Left ventricle myocardium inferior (tissue), 1 donor: ENCODE data around the gene TMTC1. TPM values are rescaled to one million over a fixed set of nuclear protein-coding genes. Genes with fewer than 3 reads are reported as not detected.

ENCODE experiments used
- DNase-seq: peaks from one replicate; pipeline ENCODE4 v3.0.0-alpha.2; 2020
- H3K27ac ChIP-seq: fragments of 200-600 bp; replicated peaks from 2 replicates; pipeline ENCODE4 v1.8.0; 2021
- H3K27me3 ChIP-seq: fragments of 200-600 bp; 2 replicates; pipeline ENCODE4 v1.8.0; 2021; ENCODE audit warnings: low read depth
- H3K36me3 ChIP-seq: fragments of 200-600 bp; 2 replicates; pipeline ENCODE4 v1.8.0; 2021
- H3K4me1 ChIP-seq: fragments of 200-600 bp; 2 replicates; pipeline ENCODE4 v1.8.0; 2021
- H3K4me3 ChIP-seq: fragments of 200-600 bp; 2 replicates; pipeline ENCODE4 v1.8.0; 2021; ENCODE audit warnings: mild to moderate bottlenecking, moderate library complexity
- H3K9me3 ChIP-seq: fragments of 200-600 bp; replicated peaks from 2 replicates; pipeline ENCODE4 v1.8.0; 2021
- CTCF ChIP-seq: fragments of 200-600 bp; IDR thresholded peaks from 2 replicates; pipeline ENCODE4 v1.8.0; 2021; ENCODE audit warnings: antibody characterized with exemption, mild to moderate bottlenecking, borderline replicate concordance
- intact Hi-C: fragments of 100-400 bp; cut with micrococcal nuclease; formaldehyde crosslinking; loops from one replicate; pipeline ENCODE4 v1.11.0; 2022
- total RNA-seq: library from RNA; stranded (reverse); fragmentation: NEBNext Ultra II Directional; extraction: Animal tissue kit (Norgen Biotek cat#: 25700); gene quantifications from one replicate; pipeline ENCODE4 v1.2.1, GENCODE V29; 2021
- donor health status: DM: no; HTN: yes; CAD: no; lungs with severe emphysema.

The TMTC1 gene
- total RNA-seq, 1 donor from 2014 or later: 38.4 TPM

- no peak for TF ChIP-seq CTCF
- H3K4me3 ChIP-seq: no peak overlapping the region
- no peak for DNase-seq
- intact Hi-C loops: no loop called here
- no peak overlapping the region for H3K27ac ChIP-seq
- peaks cover 6% of the 10 kb centered on the region for H3K36me3 ChIP-seq
- no peaks in the 10 kb centered on the region for H3K27me3 ChIP-seq
- peaks cover 7% of the 10 kb centered on the region for H3K9me3 ChIP-seq
- H3K4me1 ChIP-seq: peaks cover 64% of the 10 kb centered on the region
These were observed 10.7 kb downstream of the TMTC1 start for GRCh38 chr12:29773076-29773475.

GRCh38 chr12:29771786-29772185 lies 12.0 kb downstream of the TMTC1 start:
- intact Hi-C loops: no loop called here

GRCh38 chr12:29771165-29771564 lies 12.6 kb downstream of the TMTC1 start:
- no peak for TF ChIP-seq CTCF
- Histone ChIP-seq H3K27me3 (no peaks in the 10 kb centered on the region), H3K4me3 (no peak overlapping the region), H3K27ac (no peak overlapping the region), H3K36me3 (peaks cover 22% of the 10 kb centered on the region), H3K4me1 (peaks cover 62% of the 10 kb centered on the region), H3K9me3 (peaks cover 7% of the 10 kb centered on the region)
- no peak for DNase-seq
- intact Hi-C loops: no loop called here

More at GRCh38 chr12:29771786-29772185, 12.0 kb downstream of the TMTC1 start:
- Histone ChIP-seq H3K4me3 (no peak overlapping the region), H3K27ac (no peak overlapping the region), H3K36me3 (peaks cover 16% of the 10 kb centered on the region), H3K9me3 (peaks cover 7% of the 10 kb centered on the region), H3K27me3 (no peaks in the 10 kb centered on the region), H3K4me1 (peaks cover 62% of the 10 kb centered on the region)
- no peak for TF ChIP-seq CTCF
- no peak for DNase-seq

- intact Hi-C loops: no loop called here
- DNase-seq: no peak
- peaks cover 23% of the 10 kb centered on the region for H3K36me3 ChIP-seq
- no peak overlapping the region for H3K4me3 ChIP-seq
- no peaks in the 10 kb centered on the region for H3K9me3 ChIP-seq
- H3K27ac ChIP-seq: no peak overlapping the region
- no peaks in the 10 kb centered on the region for H3K27me3 ChIP-seq
- peaks cover 62% of the 10 kb centered on the region for H3K4me1 ChIP-seq
- TF ChIP-seq CTCF: no peak
These were observed 14.4 kb downstream of the TMTC1 start for GRCh38 chr12:29769162-29769858.

GRCh38 chr12:29768372-29768771 lies 15.4 kb downstream of the TMTC1 start:
- no peak for TF ChIP-seq CTCF
- Histone ChIP-seq H3K36me3 (peaks cover 23% of the 10 kb centered on the region), H3K4me1 (peaks cover 62% of the 10 kb centered on the region), H3K4me3 (no peak overlapping the region), H3K9me3 (no peaks in the 10 kb centered on the region), H3K27ac (no peak overlapping the region), H3K27me3 (no peaks in the 10 kb centered on the region)
- DNase-seq: no peak
- intact Hi-C loops: no loop called here
